HepG2 (cell line): ENCODE data around the gene PHF10. TPM values are rescaled to one million over a fixed set of nuclear protein-coding genes. Genes with fewer than 3 reads are reported as not detected.

ENCODE experiments used
- ATAC-seq: fragments of 200-7000 bp; cut with Tn5 transposase; 3 replicates; pipeline ENCODE4 v1.9.1; 2020; ENCODE audit warnings: mild to moderate bottlenecking, moderate library complexity
- BruUV-seq: library from RNA; stranded (reverse); fragments of 400-500 nt; replicated peaks from 2 replicates; lab custom pipeline; 2021; lab: Mats Ljungman, UMichigan
- CTCF ChIA-PET: fragments of 300-600 bp; formaldehyde crosslinking; extraction: SDS; loops from one replicate; lab custom pipeline; 2021; ENCODE audit warnings: low total read pairs, inconsistent platforms, low intra/inter-chr PET ratio; lab: Yijun Ruan, JAX
- POLR2A ChIA-PET: fragments of 350-600 bp; sonication (Branson Sonifier 250); formaldehyde crosslinking; loops from one replicate; lab custom pipeline; 2020; ENCODE audit warnings: antibody characterized with exemption, inconsistent platforms; lab: Yijun Ruan, JAX
- DNase-seq: peaks from one replicate; pipeline ENCODE4 v3.0.0-alpha.2; 2015; ENCODE audit warnings: low spot score
- FAIRE-seq: peaks from 3 replicates; lab custom pipeline; 2011; peaks lifted over from hg19 to GRCh38; lab: Jason Lieb, UNC
- H2AFZ ChIP-seq: one replicate; pipeline ENCODE4 v1.6.1; 2011; ENCODE audit warnings: low read length, inconsistent platforms
- H3K27ac ChIP-seq: fragments of 300-600 bp; 3 replicates; pipeline ENCODE4 v1.8.0; 2011; ENCODE audit warnings: mixed run types, mild to moderate bottlenecking, mixed read lengths, low read length, inconsistent platforms; ENCODE audit not compliant: insufficient read depth; ENCODE audit errors: extremely low read length
- H3K27me3 ChIP-seq, 2 experiments: fragments of 200-600 bp in 1 of 2; 2 replicates in 1 of 2; 3 replicates in 1 of 2; pipeline versions ENCODE4 v1.6.0 to v1.8.0; 2011; ENCODE audit warnings: low read length in 2 of 2, mild to moderate bottlenecking in 2 of 2, moderate library complexity in 2 of 2, inconsistent platforms in 1 of 2; ENCODE audit not compliant: insufficient read depth in 2 of 2, control insufficient read depth in 1 of 2
- H3K36me3 ChIP-seq, 2 experiments: fragments of 200-600 bp in 1 of 2; replicated peaks in 1 of 2; 2 replicates in 1 of 2; 3 replicates in 1 of 2; pipeline versions ENCODE4 v1.5.1 to v1.8.0; 2011; ENCODE audit warnings: low read length in 2 of 2, inconsistent platforms in 1 of 2; ENCODE audit not compliant: insufficient read depth in 2 of 2, control insufficient read depth in 1 of 2
- H3K4me1 ChIP-seq: 2 replicates; pipeline ENCODE4 v1.5.1; 2012; ENCODE audit warnings: low read length, inconsistent platforms; ENCODE audit not compliant: insufficient read depth
- H3K4me2 ChIP-seq: 2 replicates; pipeline ENCODE4 v1.6.0; 2011; ENCODE audit warnings: low read depth, low read length, inconsistent platforms
- H3K4me3 ChIP-seq, 3 experiments: fragments of 200-600 bp in 1 of 3; sonication (generic), shearing (Covaris generic) in 1 of 3; replicated peaks in 1 of 3; 2 replicates each; pipeline ENCODE4 v1.5.1; 2011 to 2016; ENCODE audit warnings: low read length in 3 of 3, inconsistent platforms in 2 of 3, low read depth in 2 of 3, mild to moderate bottlenecking in 2 of 3, control low read depth in 1 of 3, mixed read lengths in 1 of 3; ENCODE audit not compliant: insufficient read depth in 1 of 3
- H3K79me2 ChIP-seq: one replicate; pipeline ENCODE4 v1.6.1; 2011; ENCODE audit warnings: low read length, inconsistent platforms; ENCODE audit not compliant: insufficient read depth
- H3K9ac ChIP-seq: 2 replicates; pipeline ENCODE4 v1.6.0; 2011; ENCODE audit warnings: mild to moderate bottlenecking, low read depth, low read length, inconsistent platforms; ENCODE audit not compliant: insufficient read depth
- H3K9me3 ChIP-seq: 2 replicates; pipeline ENCODE4 v1.5.1; 2012; ENCODE audit warnings: mild to moderate bottlenecking, low read length
- H4K20me1 ChIP-seq: 2 replicates; pipeline ENCODE4 v1.6.0; 2011; ENCODE audit warnings: inconsistent platforms, mild to moderate bottlenecking, low read length, moderate library complexity; ENCODE audit not compliant: insufficient read depth
- ARID2 ChIP-seq: sonication (generic); formaldehyde crosslinking; IDR thresholded peaks from 2 replicates; pipeline ENCODE4 v1.8.1; 2022; ENCODE audit warnings: mild to moderate bottlenecking, missing genetic modification reagents, borderline replicate concordance
- CBX2 ChIP-seq, 2 experiments: fragments of 200-600 bp in 1 of 2; sonication (generic); formaldehyde crosslinking in 1 of 2; IDR thresholded peaks; 2 replicates each; pipeline versions ENCODE4 v1.7.0 to v1.8.1; 2018 to 2022; ENCODE audit warnings: low read depth in 2 of 2, low read length in 1 of 2, mild to moderate bottlenecking in 1 of 2, missing genetic modification reagents in 1 of 2
- EP300 ChIP-seq, 3 experiments: sonication (generic) in 1 of 3; formaldehyde crosslinking in 1 of 3; IDR thresholded peaks; 2 replicates each; pipeline versions ENCODE4 v1.5.1 to v1.6.1; 2011 to 2020; ENCODE audit warnings: low read depth in 2 of 3, low read length in 2 of 3, borderline replicate concordance in 1 of 3, improper control_type of control experiment in 1 of 3, mild to moderate bottlenecking in 1 of 3, missing genetic modification reagents in 1 of 3, moderate library complexity in 1 of 3
- FOXP4 ChIP-seq: sonication (generic); formaldehyde crosslinking; IDR thresholded peaks from 2 replicates; pipeline ENCODE4 v1.4.0; 2020; ENCODE audit warnings: missing genetic modification reagents
- MTA3 ChIP-seq: sonication (generic); formaldehyde crosslinking; IDR thresholded peaks from 2 replicates; pipeline ENCODE4 v1.4.0; 2020; ENCODE audit warnings: missing genetic modification reagents
- SNRNP70 ChIP-seq: fragments of 200-400 bp; formaldehyde crosslinking; IDR thresholded peaks from 2 replicates; pipeline ENCODE4 v1.6.1; 2017; ENCODE audit warnings: mild to moderate bottlenecking, low read depth, low read length, moderate library complexity
- ZBTB20 ChIP-seq: sonication (generic); formaldehyde crosslinking; IDR thresholded peaks from 2 replicates; pipeline ENCODE4 v1.8.1; 2023; ENCODE audit warnings: missing genetic modification reagents, low read depth, mild to moderate bottlenecking, borderline replicate concordance
- ZNF180 ChIP-seq: sonication (generic); formaldehyde crosslinking; IDR thresholded peaks from 2 replicates; pipeline ENCODE4 v1.4.0; 2020; ENCODE audit warnings: low read depth, missing genetic modification reagents, borderline replicate concordance
- ZNF225 ChIP-seq: sonication (generic); formaldehyde crosslinking; IDR thresholded peaks from 2 replicates; pipeline ENCODE4 v1.4.0; 2020; ENCODE audit warnings: mild to moderate bottlenecking, missing genetic modification reagents
- ZNF24 ChIP-seq: fragments of 450-650 bp; IDR thresholded peaks from 2 replicates; pipeline ENCODE4 v1.6.1; 2017; ENCODE audit warnings: antibody characterized with exemption, mild to moderate bottlenecking
- ZNF382 ChIP-seq: sonication (generic); formaldehyde crosslinking; IDR thresholded peaks from 2 replicates; pipeline ENCODE4 v1.5.0; 2020; ENCODE audit warnings: missing genetic modification reagents, mild to moderate bottlenecking, borderline replicate concordance
- ZNF615 ChIP-seq: sonication (generic); formaldehyde crosslinking; IDR thresholded peaks from 2 replicates; pipeline ENCODE4 v1.5.0; 2020; ENCODE audit warnings: mild to moderate bottlenecking, missing genetic modification reagents, borderline replicate concordance
- ZNF839 ChIP-seq: sonication (generic); formaldehyde crosslinking; IDR thresholded peaks from 2 replicates; pipeline ENCODE4 v1.4.0; 2020; ENCODE audit warnings: missing genetic modification reagents, mild to moderate bottlenecking, borderline replicate concordance
- WGBS: methylation state at CpG from one replicate; pipeline ENCODE4 v1.1.6; 2017; ENCODE audit warnings: low lambda C conversion rate; 5-methylcytosine and 5-hydroxymethylcytosine counted together
- in situ Hi-C: cut with HindIII; loops from 2 replicates; pipeline ENCODE4 v1.10.0; 2017; ENCODE audit warnings: low pct_unique_long_range_greater_than_20kb; ENCODE audit not compliant: extremely low pct_ligation_motif_present
- intact Hi-C: fragments of 100-400 bp; cut with micrococcal nuclease; formaldehyde crosslinking; loops from one replicate; pipeline ENCODE4 v1.10.0; 2022; ENCODE audit not compliant: unreplicated experiment
- polyA plus RNA-seq, 8 experiments: library from polyadenylated mRNA; depleted of rRNA in 3 of 8; stranded (reverse) in 7 of 8; unstranded in 1 of 8; fragments of >200 nt; fragmentation: Illumina TruSeq in 4 of 8; extraction: Trizol in 4 of 8; gene quantifications; 2 replicates each; pipeline versions ENCODE4 v1.2.1 to v1.2.3, GENCODE V29; 2011 to 2016; ENCODE audit warnings: low read depth in 4 of 8, missing spikeins in 1 of 8, mixed read lengths in 1 of 8; ENCODE audit not compliant: insufficient read depth in 1 of 8
- total RNA-seq, 5 experiments: library from RNA; depleted of rRNA; stranded (reverse); fragments of >200 nt; fragmentation: Illumina TruSeq; extraction: Trizol; gene quantifications; 2 replicates each; pipeline ENCODE4 v1.2.3, GENCODE V29; 2016; ENCODE audit warnings: low read depth in 1 of 5
- TF ChIP-seq, protein P1 (sequence below): sonication (generic); formaldehyde crosslinking; IDR thresholded peaks from 2 replicates; pipeline ENCODE4 v1.5.0; 2020; ENCODE audit warnings: missing genetic modification reagents
- TF ChIP-seq, protein P2 (sequence below): IDR thresholded peaks from 2 replicates; pipeline ENCODE4 v1.6.1; 2016; ENCODE audit warnings: low read depth, control low read depth
- TF ChIP-seq, protein P3 (sequence below): sonication (generic); formaldehyde crosslinking; IDR thresholded peaks from 2 replicates; pipeline ENCODE4 v1.9.0; 2021; ENCODE audit warnings: missing genetic modification reagents, borderline replicate concordance

The PHF10 gene
- total and polyA plus RNA-seq, 2 of the 13 experiments (the other 11 are each of a cell fraction or from before 2014, with no cell fraction given): 42.1 to 84.1 TPM

GRCh38 chr6:169656546-169657283, 67.6 kb downstream of the PHF10 start:
- H3K9me3 ChIP-seq: no peaks in the 10 kb centered on the region
- WGBS: 96% methylated on average over 21 of the region's 23 CpGs
- H2AFZ ChIP-seq: no peak overlapping the region
- ATAC-seq: no peak; the same call in 2 of the 3 replicates
- H3K27ac ChIP-seq: no peak overlapping the region
- BruUV-seq: no TSS peak
- DNase-seq: no peak
- ChIA-PET CTCF (no interaction called here), POLR2A (no interaction called here)
- no peaks in the 10 kb centered on the region for H3K4me1 ChIP-seq
- in situ Hi-C loops: no loop called here
- H3K4me3 ChIP-seq: no peak overlapping the region
- intact Hi-C loops: no loop called here
- no peaks in the 10 kb centered on the region for H3K27me3 ChIP-seq
- no peak for FAIRE-seq
- H3K79me2 ChIP-seq: no peaks in the 10 kb centered on the region
- no peak overlapping the region for H3K4me2 ChIP-seq
- H3K36me3 ChIP-seq: peaks cover 22 to 52% of the 10 kb centered on the region in 2 experiments; a peak in 4 of 5 replicates
- H4K20me1 ChIP-seq: no peaks in the 10 kb centered on the region
- no peak overlapping the region for H3K9ac ChIP-seq
- TF ChIP-seq, protein P1, sequence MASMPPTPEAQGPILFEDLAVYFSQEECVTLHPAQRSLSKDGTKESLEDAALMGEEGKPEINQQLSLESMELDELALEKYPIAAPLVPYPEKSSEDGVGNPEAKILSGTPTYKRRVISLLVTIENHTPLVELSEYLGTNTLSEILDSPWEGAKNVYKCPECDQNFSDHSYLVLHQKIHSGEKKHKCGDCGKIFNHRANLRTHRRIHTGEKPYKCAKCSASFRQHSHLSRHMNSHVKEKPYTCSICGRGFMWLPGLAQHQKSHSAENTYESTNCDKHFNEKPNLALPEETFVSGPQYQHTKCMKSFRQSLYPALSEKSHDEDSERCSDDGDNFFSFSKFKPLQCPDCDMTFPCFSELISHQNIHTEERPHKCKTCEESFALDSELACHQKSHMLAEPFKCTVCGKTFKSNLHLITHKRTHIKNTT (CRISPR knock-in tag): no peak
- TF ChIP-seq, protein P2, sequence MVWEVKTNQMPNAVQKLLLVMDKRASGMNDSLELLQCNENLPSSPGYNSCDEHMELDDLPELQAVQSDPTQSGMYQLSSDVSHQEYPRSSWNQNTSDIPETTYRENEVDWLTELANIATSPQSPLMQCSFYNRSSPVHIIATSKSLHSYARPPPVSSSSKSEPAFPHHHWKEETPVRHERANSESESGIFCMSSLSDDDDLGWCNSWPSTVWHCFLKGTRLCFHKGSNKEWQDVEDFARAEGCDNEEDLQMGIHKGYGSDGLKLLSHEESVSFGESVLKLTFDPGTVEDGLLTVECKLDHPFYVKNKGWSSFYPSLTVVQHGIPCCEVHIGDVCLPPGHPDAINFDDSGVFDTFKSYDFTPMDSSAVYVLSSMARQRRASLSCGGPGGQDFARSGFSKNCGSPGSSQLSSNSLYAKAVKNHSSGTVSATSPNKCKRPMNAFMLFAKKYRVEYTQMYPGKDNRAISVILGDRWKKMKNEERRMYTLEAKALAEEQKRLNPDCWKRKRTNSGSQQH (CRISPR knock-in tag): no peak
- TF ChIP-seq ZNF24 (no peak), ZBTB20 (CRISPR knock-in tag) (no peak), ZNF225 (CRISPR knock-in tag) (no peak), SNRNP70 (no peak), MTA3 (CRISPR knock-in tag) (no peak), ZNF382 (CRISPR knock-in tag) (no peak), ZNF615 (CRISPR knock-in tag) (no peak), ZNF180 (CRISPR knock-in tag) (no peak), ZNF839 (CRISPR knock-in tag) (no peak), FOXP4 (CRISPR knock-in tag) (no peak), ARID2 (CRISPR knock-in tag) (no peak), EP300 (IDR thresholded peaks at IDR 0.05; ENCODE audit: low read depth in 2 of 2, low read length in 2 of 2) (no peak), EP300 (CRISPR knock-in tag; IDR thresholded peaks at IDR 0.05; ENCODE audit: borderline replicate concordance) (no peak), CBX2 (IDR thresholded peaks at IDR 0.05; ENCODE audit: low read depth, low read length) (no peak), CBX2 (CRISPR knock-in tag; IDR thresholded peaks at IDR 0.05; ENCODE audit: low read depth) (no peak)
- TF ChIP-seq, protein P3, sequence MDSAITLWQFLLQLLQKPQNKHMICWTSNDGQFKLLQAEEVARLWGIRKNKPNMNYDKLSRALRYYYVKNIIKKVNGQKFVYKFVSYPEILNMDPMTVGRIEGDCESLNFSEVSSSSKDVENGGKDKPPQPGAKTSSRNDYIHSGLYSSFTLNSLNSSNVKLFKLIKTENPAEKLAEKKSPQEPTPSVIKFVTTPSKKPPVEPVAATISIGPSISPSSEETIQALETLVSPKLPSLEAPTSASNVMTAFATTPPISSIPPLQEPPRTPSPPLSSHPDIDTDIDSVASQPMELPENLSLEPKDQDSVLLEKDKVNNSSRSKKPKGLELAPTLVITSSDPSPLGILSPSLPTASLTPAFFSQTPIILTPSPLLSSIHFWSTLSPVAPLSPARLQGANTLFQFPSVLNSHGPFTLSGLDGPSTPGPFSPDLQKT (CRISPR knock-in tag): no peak
